ENCODE data around the gene NFILZ. TPM values are rescaled to one million over a fixed set of nuclear protein-coding genes. Genes with fewer than 3 reads are reported as not detected.

Gene NFILZ
- total and polyA plus RNA-seq, 10 donors = not detected

DNA sequence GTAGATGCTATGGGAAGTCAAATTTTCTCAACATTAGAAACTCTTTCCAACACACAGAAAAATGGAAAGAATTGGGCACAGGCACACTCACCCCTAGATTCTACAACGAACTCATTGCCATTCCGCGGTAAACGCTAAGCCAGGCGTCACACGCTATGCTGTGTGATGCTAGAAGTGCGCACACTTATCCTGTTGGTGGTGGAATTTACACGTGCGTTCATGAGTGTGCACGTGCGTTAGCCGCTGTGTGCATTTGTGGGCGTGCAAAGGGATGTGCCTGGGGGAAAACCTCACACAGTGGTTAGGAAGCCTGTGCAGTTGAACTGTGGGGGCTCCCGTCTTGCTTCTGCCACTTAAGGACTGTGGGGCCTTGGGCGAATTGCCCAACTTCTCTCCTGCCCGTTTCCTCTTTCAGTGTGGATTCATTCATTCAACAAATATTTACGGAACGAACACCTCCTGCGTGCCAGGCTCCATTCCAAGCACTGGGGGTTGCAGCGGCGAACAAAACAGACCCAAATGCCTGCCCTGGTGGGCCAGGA lies 7.7 kb downstream of the NFILZ start:
- H3K27me3 ChIP-seq (replicated peaks in 1 of 7) = peaks cover 0 to 37% (median 0%) of the 10 kb centered on the region in 7 donors
- no peaks in the 10 kb centered on the region for H3K36me3 ChIP-seq
- peaks cover 0 to 7% (median 4%) of the 10 kb centered on the region in 8 donors for H3K9me3 ChIP-seq
- TF ChIP-seq POLR2A (IDR thresholded peaks at IDR 0.05) (no peak), POLR2AphosphoS5 (IDR thresholded peaks at IDR 0.05) (no peak)
- TF ChIP-seq, protein P1, sequence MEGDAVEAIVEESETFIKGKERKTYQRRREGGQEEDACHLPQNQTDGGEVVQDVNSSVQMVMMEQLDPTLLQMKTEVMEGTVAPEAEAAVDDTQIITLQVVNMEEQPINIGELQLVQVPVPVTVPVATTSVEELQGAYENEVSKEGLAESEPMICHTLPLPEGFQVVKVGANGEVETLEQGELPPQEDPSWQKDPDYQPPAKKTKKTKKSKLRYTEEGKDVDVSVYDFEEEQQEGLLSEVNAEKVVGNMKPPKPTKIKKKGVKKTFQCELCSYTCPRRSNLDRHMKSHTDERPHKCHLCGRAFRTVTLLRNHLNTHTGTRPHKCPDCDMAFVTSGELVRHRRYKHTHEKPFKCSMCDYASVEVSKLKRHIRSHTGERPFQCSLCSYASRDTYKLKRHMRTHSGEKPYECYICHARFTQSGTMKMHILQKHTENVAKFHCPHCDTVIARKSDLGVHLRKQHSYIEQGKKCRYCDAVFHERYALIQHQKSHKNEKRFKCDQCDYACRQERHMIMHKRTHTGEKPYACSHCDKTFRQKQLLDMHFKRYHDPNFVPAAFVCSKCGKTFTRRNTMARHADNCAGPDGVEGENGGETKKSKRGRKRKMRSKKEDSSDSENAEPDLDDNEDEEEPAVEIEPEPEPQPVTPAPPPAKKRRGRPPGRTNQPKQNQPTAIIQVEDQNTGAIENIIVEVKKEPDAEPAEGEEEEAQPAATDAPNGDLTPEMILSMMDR (IDR thresholded peaks at IDR 0.05 in 8 of 11, conservative IDR thresholded peaks at IDR 0.05 in 3 of 11) = no peak
- intact Hi-C loops (cut with DNase I; ENCODE audit: low total_unique reads) = no loop called here
- DNase-seq = peak; percentile 76
- peaks cover 0 to 49% (median 13%) of the 10 kb centered on the region in 6 donors for H3K4me1 ChIP-seq
- H3K27ac ChIP-seq = peak overlapping the region in 6 of 8 donors; percentile 25 to 92 (median 74)
- H3K4me3 ChIP-seq = peak overlapping the region in 2 of 8 donors; percentile 10 to 49
- 9 to 23% (median 11%) methylated on average over 21 of the region's 21 CpGs for WGBS, 5 donors

DNA sequence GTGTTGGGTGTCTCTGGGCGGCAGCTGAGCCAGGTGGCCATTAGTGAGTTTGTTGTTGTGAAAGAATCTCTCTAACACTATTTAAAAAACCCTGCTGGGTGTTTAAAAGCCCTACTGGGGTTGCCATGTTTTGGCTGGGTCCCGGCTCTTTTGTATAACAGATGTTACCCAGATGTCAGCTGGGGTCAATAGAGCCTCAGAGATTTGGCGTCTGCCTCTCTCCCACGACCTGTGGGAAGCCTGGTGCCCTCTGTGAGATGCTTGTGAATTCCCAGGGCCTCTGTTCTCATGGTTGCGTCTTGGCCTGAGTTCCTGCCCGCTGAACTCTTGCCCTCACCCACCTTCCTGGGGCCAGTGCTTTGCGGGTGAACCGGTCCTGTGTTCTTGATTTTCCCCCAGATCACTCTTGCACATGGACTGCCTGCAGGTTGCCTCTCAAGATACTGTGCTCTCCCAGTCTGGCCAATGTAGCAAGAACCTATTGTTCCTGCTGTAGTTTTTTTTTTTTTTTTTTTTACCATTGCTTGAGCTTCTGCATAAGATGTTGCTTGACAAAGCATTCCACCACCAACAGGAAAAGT lies 9.5 kb downstream of the NFILZ start:
- TF ChIP-seq, protein P1 (IDR thresholded peaks at IDR 0.05 in 8 of 11, conservative IDR thresholded peaks at IDR 0.05 in 3 of 11) = no peak
- TF ChIP-seq POLR2AphosphoS5 (IDR thresholded peaks at IDR 0.05) (no peak), POLR2A (IDR thresholded peaks at IDR 0.05) (no peak)
- 40 to 69% (median 46%) methylated on average over 8 of the region's 8 CpGs for whole genome bisulfite sequencing, 5 donors
- peaks cover 0 to 37% (median 0%) of the 10 kb centered on the region in 7 donors for H3K27me3 ChIP-seq (replicated peaks in 1 of 7)
- H3K27ac ChIP-seq = peak overlapping the region in 7 of 8 donors; percentile 63 to 92 (median 85)
- no peak for DNase-seq
- peaks cover 0 to 49% (median 13%) of the 10 kb centered on the region in 6 donors for H3K4me1 ChIP-seq
- no peaks in the 10 kb centered on the region for H3K36me3 ChIP-seq
- H3K4me3 ChIP-seq = peak overlapping the region in 1 of 8 donors; percentile 49
- peaks cover 0 to 7% (median 4%) of the 10 kb centered on the region in 8 donors for H3K9me3 ChIP-seq
- intact Hi-C loops (cut with DNase I; ENCODE audit: low total_unique reads) = loop anchor here (5.0 kb wide), 1 partner anchor 288 kb away; no protein-coding TSS in a partner anchor

DNA sequence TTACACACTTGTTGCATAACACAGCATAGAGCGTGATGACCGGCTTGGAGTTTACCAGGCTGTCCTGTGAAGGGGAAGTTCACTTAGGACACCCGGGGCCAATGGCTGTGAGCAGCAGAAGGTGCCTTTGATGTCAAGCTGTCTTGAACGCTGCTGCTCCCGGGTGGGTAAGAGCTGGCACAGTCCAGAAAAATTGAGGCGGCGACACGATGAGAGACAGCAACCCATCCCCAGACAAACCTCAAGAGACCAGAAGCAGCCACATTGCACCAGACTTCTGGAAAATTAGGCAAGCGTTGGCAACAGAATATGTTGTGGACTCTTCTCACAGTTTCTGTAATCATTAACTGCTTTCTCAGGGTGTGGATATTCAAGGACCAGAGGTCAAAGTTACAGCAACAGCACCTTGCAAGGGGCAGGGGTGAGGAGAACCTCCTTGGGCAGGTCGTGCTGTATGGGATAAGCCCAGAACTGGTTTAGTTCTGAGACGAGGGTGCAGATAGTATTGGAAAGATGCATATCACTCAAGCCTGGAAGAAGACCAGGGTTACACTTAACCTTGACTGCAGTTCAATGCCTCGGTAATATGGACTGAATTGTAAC lies 10.1 kb downstream of the NFILZ start:
- peak; percentile 89 for DNase-seq
- H3K27ac ChIP-seq = peak overlapping the region in 7 of 8 donors; percentile 52 to 92 (median 85)
- intact Hi-C loops (cut with DNase I; ENCODE audit: low total_unique reads) = loop anchor here (5.0 kb wide), 1 partner anchor 288 kb away; no protein-coding TSS in a partner anchor

More for the DNA sequence above, 10.1 kb downstream of the NFILZ start:
- peak in 1 of 3 donors; percentile 73 for TF ChIP-seq POLR2AphosphoS5 (IDR thresholded peaks at IDR 0.05)
- TF ChIP-seq, protein P1 (IDR thresholded peaks at IDR 0.05 in 8 of 11, conservative IDR thresholded peaks at IDR 0.05 in 3 of 11) = no peak
- TF ChIP-seq POLR2A (IDR thresholded peaks at IDR 0.05) = no peak
- 43 to 73% (median 56%) methylated on average over 12 of the region's 12 CpGs for WGBS, 5 donors
- H3K4me1 ChIP-seq = peaks cover 0 to 49% (median 13%) of the 10 kb centered on the region in 6 donors
- H3K9me3 ChIP-seq = peaks cover 0 to 7% (median 4%) of the 10 kb centered on the region in 8 donors
- H3K4me3 ChIP-seq = peak overlapping the region in 1 of 8 donors; percentile 51
- H3K27me3 ChIP-seq (replicated peaks in 1 of 7) = peaks cover 0 to 41% (median 0%) of the 10 kb centered on the region in 7 donors
- H3K36me3 ChIP-seq = no peaks in the 10 kb centered on the region
